Stimulated activated naive CD8-positive, alpha-beta T cell treated with anti-CD3 and anti-CD28 coated beads, Interleukin-15, amount 100 ng/mL, for 72 hours (primary cell): Measurements from ENCODE around the gene ALK.

Experiments
- ATAC-seq: fragments of 150-1000 bp; cut with Tn5 transposase; 2 replicates; pipeline ENCODE4 v1.10.0; 2021; ENCODE audit warnings: mild to moderate bottlenecking, moderate library complexity
- DNase-seq, 2 donors: peaks; one replicate each; pipeline ENCODE4 v3.0.0; 2021 to 2022
- H3K27ac Mint-ChIP-seq, 2 donors: one replicate each; pipeline ENCODE4 v1.8.0; 2022; ENCODE audit warnings: mild to moderate bottlenecking in 2 of 2, mixed read lengths in 2 of 2, moderate library complexity in 2 of 2
- H3K27me3 Mint-ChIP-seq: one replicate; pipeline ENCODE4 v1.8.0; 2022; ENCODE audit warnings: mixed read lengths
- H3K4me1 Mint-ChIP-seq: one replicate; pipeline ENCODE4 v1.8.0; 2022; ENCODE audit warnings: mild to moderate bottlenecking, mixed read lengths
- H3K4me3 Mint-ChIP-seq, 2 donors: one replicate each; pipeline ENCODE4 v1.8.0; 2022; ENCODE audit warnings: mild to moderate bottlenecking in 2 of 2, mixed read lengths in 2 of 2, moderate library complexity in 1 of 2
- H3K9me3 Mint-ChIP-seq, 2 donors: one replicate each; pipeline ENCODE4 v1.8.0; 2022; ENCODE audit warnings: mixed read lengths in 2 of 2

Gene ALK

DNA sequence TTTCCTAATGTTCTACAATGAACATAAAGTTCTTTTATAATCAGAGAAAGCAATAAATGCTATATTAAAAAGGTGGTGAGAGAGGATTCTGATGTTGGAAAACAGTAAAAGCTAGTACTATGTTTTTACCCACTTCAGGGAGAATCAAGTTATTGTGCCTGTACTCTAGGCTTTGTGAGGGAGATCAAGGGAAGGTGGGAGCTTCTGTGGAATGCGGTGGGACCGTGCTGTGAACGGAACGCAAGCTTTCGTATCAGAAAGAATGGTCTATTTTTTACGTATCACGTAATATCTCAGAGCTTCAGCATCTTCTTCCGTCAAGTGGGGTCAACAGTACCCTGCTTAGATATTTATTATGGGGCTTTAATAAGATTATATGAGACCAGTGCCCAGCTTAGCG lies 613.0 kb downstream of the ALK start:
- no peak overlapping the region for H3K4me3 Mint-ChIP-seq
- H3K4me1 Mint-ChIP-seq, result peaks cover 10% of the 10 kb centered on the region
- H3K27me3 Mint-ChIP-seq, result peaks cover 68% of the 10 kb centered on the region
- H3K27ac Mint-ChIP-seq, result no peak overlapping the region
- no peaks in the 10 kb centered on the region for H3K9me3 Mint-ChIP-seq
- DNase-seq (no peak), ATAC-seq (no peak)

DNA sequence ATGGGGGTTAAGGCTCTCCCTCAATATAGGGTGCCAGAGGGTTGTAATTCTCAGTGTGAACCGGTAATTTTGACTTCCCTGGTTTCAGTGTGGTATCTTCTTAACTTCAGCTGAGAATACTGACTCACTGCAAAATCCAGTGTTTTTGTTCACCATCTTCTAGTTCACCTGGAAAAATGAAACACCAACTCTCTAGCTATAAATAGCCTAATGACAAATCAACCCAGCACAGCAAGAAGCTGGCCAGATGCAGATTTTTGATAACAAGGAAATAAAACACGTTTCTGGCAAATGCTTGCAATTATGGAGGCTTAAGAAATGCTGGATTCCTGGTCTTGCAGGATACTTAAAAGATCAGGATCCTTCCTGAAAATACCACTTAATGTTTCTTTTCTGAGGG lies 613.9 kb downstream of the ALK start:
- ATAC-seq, result no peak
- H3K27ac Mint-ChIP-seq, result no peak overlapping the region
- no peak for DNase-seq
- peaks cover 8% of the 10 kb centered on the region for H3K4me1 Mint-ChIP-seq
- H3K9me3 Mint-ChIP-seq, result no peaks in the 10 kb centered on the region
- H3K27me3 Mint-ChIP-seq, result peaks cover 68% of the 10 kb centered on the region
- H3K4me3 Mint-ChIP-seq, result no peak overlapping the region

DNA sequence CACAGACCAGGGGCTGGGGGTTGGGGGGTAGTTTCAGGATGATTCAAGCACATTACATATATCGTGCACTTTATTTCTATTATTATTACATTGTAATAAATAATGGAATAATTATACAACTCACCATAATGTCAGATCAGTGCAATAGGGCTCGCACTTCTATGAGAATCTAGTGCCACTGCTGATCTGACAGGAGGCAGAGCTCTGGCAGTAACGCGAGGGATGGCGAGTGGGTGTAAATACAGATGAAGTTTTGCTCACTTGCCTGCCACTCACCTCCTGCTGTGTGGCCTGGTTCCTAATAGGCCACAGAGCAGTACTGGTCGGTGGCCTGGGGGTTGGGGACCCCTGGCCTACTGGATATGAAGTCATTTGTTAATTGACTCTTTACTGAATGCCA lies 615.6 kb downstream of the ALK start:
- Mint-ChIP-seq H3K27me3 (peaks cover 58% of the 10 kb centered on the region), H3K4me1 (no peaks in the 10 kb centered on the region), H3K27ac (no peak overlapping the region), H3K4me3 (no peak overlapping the region), H3K9me3 (no peaks in the 10 kb centered on the region)
- no peak for DNase-seq
- ATAC-seq, result no peak

DNA sequence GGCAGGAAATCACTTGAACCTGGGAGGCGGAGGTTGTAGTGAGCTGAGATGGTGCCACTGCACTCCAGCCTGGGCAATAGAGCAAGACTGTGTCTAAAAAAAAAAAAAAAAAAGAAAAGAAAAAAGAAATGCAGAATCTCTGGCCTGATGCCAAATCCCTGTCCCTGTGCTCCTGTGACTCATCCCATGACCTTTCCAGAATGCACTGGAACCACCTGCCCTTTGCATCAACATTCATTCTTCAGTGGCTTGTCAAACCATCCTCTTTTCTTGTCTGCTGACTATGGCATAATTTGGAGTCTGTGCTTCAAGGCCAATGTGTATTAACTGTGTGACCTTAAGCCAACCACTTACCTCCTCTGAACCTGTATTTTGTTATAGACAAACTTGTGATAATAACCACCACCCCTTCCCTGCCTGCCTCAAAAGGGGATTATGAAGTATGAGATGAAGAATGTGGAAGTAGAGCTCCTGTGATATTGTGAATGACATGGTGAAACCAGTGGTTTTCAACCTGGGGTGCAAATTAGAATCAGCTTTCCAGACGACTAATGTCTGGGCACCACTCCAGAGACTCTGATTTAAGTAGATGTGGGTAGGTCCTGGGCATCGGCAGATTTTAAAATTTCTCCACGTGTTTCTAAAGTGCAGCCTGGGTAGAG lies 616.9 kb downstream of the ALK start:
- no peak overlapping the region for H3K4me3 Mint-ChIP-seq
- ATAC-seq (no peak), DNase-seq (no peak)
- H3K27me3 Mint-ChIP-seq, result peaks cover 58% of the 10 kb centered on the region
- peak overlapping the region in 1 of 2 donors; percentile 48 for H3K27ac Mint-ChIP-seq
- no peaks in the 10 kb centered on the region for H3K9me3 Mint-ChIP-seq
- no peaks in the 10 kb centered on the region for H3K4me1 Mint-ChIP-seq

DNA sequence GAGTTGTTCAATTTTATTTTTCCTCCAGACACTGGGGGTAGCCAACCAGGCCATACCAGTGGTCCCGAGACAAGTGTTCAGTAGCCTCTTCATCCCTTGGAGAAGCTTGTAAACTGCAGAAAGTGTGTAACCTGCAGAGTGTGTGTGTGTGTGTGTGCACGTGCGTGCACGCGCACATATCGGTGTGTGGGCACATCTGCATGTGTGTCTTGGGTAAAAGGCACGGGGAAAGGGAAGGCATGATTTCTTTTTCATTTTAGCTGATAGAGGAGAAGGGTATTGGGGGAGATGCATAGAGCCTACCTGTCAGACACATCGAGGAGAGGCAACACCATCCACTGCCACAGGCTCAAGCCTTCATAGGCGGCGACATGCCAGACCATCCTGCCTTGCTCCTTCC lies 624.8 kb downstream of the ALK start:
- Mint-ChIP-seq H3K4me1 (no peaks in the 10 kb centered on the region), H3K27ac (no peak overlapping the region), H3K4me3 (no peak overlapping the region), H3K9me3 (no peaks in the 10 kb centered on the region), H3K27me3 (peaks cover 45% of the 10 kb centered on the region)
- ATAC-seq, result no peak
- DNase-seq, result no peak

DNA sequence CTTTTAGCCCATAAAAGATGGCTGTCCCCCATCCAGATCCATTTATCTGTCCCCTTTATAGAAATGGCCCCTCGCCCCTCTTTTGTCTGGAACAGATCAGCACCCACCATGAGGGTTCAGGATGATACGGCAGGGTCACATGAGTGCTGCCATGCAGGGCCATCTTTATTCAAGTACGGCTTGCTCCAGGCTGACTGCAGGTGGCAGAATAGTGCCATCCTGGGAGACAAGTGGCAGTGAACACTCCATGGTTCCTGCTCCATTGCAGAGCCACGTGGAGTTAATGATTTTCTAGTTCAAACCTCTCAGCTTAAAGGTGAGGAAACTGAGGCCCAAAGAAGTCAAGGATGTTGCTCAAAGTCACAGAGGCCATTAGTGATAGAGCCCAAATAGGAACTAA lies 625.5 kb downstream of the ALK start:
- H3K27me3 Mint-ChIP-seq, result peaks cover 47% of the 10 kb centered on the region
- no peak for DNase-seq

DNA sequence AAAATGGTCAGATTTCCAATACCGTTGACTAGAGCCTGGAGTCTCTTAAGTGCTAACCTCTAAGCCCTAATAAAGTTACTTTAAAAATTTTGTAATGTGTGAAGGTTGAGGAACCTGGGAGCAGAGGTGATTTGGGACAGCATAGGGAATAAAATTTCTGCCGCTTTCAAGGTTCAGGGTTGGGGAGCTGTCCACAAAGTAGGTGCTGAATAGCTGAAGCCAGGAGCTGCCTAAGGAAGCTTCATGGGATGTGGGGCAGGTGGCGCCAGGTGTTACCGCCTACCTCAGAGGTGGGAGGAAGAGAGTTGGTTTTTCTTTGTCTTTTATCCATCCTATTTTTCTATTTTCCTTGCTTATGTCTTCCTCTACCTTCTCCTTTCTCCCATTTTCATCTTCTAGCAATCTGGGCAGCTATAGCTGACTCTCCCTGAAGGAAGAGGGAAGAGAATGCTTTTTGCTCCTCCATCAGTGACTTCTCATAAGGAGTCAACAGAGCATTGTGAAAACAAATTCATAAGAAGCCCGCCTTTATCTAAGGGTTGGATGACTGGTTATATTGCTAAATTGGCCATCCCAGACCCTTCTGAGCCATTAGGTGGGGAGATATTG lies 627.5 kb downstream of the ALK start:
- H3K4me3 Mint-ChIP-seq, result no peak overlapping the region
- H3K27me3 Mint-ChIP-seq, result peaks cover 49% of the 10 kb centered on the region
- no peak overlapping the region for H3K27ac Mint-ChIP-seq
- DNase-seq (no peak), ATAC-seq (no peak)
- H3K4me1 Mint-ChIP-seq, result no peaks in the 10 kb centered on the region
- H3K9me3 Mint-ChIP-seq, result no peaks in the 10 kb centered on the region

More for the DNA sequence above, 625.5 kb downstream of the ALK start:
- no peaks in the 10 kb centered on the region for H3K9me3 Mint-ChIP-seq
- ATAC-seq, result no peak
- no peak overlapping the region for H3K4me3 Mint-ChIP-seq
- no peak overlapping the region for H3K27ac Mint-ChIP-seq
- no peaks in the 10 kb centered on the region for H3K4me1 Mint-ChIP-seq

DNA sequence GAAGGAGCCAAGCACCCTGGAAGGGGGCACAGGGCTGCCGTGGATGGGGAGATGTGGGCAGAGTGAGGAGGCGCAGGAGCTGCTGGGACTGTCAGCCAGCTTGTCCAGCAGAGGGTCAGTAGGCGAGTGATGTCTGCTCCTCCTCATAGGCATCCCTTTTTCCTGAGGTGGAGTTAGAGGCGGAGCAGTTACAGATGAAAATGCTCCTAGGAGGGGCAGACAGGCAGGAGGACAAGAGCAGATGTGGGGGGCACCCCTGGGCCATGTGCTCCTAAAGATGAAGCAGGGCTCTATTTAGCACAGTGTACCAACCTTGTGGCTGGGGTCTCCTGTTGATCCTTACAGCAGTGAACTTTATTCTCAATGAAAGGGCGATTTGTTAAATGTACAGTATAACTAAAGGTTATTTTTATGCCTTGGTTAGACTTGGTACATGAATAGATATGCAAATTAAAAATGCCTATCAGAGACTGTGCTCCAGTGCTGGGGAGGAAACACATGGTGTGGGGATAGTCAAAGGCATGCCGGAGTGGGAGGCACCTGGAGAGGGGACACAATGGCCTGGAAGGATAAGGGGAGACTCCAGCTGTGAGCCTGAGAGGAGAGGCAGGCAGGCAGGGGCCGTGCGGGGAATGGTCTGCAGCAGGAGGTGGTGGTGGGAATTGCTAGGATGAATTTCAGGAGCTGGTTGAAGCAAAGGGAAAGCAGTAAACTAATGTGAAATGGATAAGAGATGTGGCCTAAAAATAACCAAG lies 630.9 kb downstream of the ALK start:
- H3K27me3 Mint-ChIP-seq, result peaks cover 45% of the 10 kb centered on the region
- H3K9me3 Mint-ChIP-seq, result no peaks in the 10 kb centered on the region
- H3K4me3 Mint-ChIP-seq, result no peak overlapping the region
- ATAC-seq, result no peak
- no peak for DNase-seq
- H3K4me1 Mint-ChIP-seq, result no peaks in the 10 kb centered on the region
- H3K27ac Mint-ChIP-seq, result no peak overlapping the region

DNA sequence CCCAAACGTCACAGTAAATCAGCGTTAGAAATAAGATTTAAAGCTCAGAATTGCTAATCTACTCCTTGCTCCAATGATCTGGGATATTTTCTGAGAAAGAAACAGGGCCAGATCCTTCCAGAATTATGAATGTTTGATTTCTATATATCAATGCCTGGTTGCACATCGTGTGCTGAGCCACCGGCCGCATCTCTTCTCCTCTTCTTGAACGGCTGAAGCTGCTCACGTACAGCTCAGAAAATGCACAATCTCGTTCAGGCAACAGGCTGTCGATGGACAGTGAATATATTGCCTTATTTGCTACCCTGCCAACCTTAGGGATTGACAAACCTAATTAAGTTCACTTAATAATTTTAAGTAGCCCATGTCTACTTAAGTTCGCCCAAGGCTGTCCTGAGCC lies 636.7 kb downstream of the ALK start:
- DNase-seq (no peak), ATAC-seq (no peak)
- Mint-ChIP-seq H3K4me1 (no peaks in the 10 kb centered on the region), H3K27ac (no peak overlapping the region), H3K27me3 (peaks cover 18% of the 10 kb centered on the region), H3K9me3 (peaks cover 0 to 8% of the 10 kb centered on the region in 2 donors), H3K4me3 (no peak overlapping the region)

DNA sequence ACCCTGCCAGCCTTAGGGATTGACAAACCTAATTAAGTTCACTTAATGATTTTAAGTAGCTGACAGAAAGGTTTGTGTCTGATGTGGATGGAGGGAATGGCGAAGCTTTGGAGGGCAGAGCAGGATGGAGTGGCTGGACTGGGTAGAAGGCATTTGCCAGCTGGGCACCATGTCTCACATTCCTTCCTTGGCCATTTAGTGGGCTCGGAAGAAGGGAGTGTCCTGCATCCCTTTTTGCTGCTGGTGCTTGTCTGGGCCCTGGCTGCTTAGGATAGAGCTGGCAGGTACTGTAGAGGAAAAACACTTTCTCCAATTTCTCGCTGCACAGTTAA lies 639.5 kb downstream of the ALK start:
- ATAC-seq (no peak), DNase-seq (no peak)
- peaks cover 0 to 8% of the 10 kb centered on the region in 2 donors for H3K9me3 Mint-ChIP-seq
- H3K4me1 Mint-ChIP-seq, result no peaks in the 10 kb centered on the region
- no peak overlapping the region for H3K4me3 Mint-ChIP-seq
- H3K27me3 Mint-ChIP-seq, result peaks cover 26% of the 10 kb centered on the region
- H3K27ac Mint-ChIP-seq, result no peak overlapping the region

DNA sequence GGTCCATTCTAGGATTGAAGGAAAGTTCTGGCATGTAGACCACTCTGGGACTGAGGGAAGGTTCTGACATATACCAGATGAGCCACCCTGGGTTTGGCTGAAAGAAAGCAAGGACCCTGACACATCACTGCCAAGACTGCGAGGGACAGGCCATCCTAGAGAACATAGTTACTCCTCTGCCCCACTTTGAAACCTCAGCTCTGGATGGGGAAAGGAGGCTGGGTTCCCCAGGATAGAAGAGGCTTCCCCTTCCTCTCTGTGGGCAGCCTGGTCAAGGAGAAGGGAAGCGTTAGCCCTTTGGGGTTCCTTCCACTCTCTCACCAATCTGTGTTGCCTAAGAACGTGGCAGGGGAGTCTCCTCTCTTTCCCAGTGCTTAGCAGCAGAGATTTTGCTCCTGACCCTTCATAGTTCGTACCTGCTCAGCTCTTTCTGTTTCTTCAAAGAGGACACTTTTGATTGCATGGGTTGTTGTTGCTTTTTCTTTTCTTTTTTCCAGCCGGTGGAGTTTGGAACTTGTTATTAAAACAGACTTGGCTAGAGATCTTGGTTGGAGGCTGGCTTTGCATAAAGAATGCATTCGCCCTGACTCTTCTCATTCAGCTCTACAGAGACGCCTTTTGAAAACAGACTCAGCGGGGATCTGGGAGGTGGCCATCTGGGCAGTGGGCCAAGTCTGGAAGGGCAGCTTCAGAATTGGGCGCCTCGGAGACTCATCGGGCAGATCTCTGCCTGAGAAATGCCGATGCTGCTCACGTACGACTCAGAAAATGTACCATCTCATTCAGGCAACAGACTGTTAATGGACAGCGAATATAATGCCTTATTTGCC lies 640.1 kb downstream of the ALK start:
- Mint-ChIP-seq H3K9me3 (peaks cover 0 to 8% of the 10 kb centered on the region in 2 donors), H3K4me3 (no peak overlapping the region), H3K27me3 (peaks cover 26% of the 10 kb centered on the region), H3K27ac (no peak overlapping the region), H3K4me1 (no peaks in the 10 kb centered on the region)
- no peak for ATAC-seq
- DNase-seq, result no peak

DNA sequence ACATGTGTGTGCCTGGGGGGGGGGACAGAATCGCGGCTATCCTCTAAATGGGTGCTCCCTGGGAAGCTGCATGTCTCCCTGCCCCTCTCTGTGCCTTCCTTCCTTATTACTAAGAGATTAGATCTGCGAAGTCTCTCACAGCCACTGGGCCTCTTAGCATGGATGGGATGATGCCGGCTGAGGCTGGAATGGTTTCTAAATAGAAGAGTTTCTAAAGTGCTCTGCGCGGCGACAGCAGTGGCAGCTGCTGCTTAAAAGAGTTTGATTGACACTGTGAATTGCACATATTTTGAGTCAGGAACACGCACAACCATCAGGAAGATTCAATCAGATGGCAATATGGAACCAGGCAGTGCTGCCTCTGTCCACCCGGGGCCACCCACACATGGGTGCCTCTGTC lies 642.4 kb downstream of the ALK start:
- peaks cover 33% of the 10 kb centered on the region for H3K27me3 Mint-ChIP-seq
- H3K4me3 Mint-ChIP-seq, result no peak overlapping the region
- DNase-seq (no peak), ATAC-seq (no peak)
- H3K27ac Mint-ChIP-seq, result peak overlapping the region in 1 of 2 donors; percentile 19
- H3K4me1 Mint-ChIP-seq, result no peaks in the 10 kb centered on the region
- peaks cover 0 to 8% of the 10 kb centered on the region in 2 donors for H3K9me3 Mint-ChIP-seq

DNA sequence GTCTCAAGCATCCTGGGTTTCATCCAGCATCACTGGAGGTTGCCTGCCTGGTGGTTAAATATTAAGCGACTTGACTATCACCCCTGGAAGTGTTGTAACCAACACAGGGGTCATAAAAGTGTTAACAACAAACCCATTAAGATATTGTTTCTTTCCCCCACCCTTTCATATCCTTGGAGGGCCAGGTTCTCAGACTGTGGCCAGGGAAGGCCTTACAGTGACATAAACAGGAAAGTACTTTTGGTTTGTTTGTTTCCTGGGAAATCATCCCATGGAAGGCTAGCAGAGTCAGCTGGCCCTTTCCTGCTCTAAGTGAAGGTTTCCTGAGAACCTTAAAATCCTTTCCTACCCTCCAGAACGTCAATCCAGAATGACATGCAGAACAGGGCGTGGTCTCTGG lies 645.2 kb downstream of the ALK start:
- no peak overlapping the region for H3K27ac Mint-ChIP-seq

DNA sequence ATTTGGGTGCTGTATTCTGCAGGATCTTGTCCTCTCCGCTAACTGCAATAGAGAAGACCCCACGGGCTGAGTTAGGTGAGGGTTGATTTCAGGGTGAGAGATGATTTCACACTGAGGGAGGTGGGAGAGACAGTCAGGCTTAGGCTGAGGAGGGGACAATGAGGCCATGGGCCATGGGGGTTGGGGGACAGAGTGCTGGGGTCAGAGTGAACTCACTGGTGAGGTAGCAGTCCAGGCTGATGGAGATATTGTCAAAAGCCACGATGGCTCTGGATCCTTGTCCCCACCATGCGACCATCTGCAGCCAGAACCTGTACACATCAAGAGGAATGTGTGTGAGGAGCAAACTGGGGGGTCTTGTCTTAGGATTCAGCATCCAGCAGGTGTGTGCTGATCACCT lies 646.2 kb downstream of the ALK start:
- Mint-ChIP-seq H3K9me3 (peaks cover 0 to 4% of the 10 kb centered on the region in 2 donors), H3K27me3 (peaks cover 44% of the 10 kb centered on the region), H3K4me1 (no peaks in the 10 kb centered on the region), H3K4me3 (no peak overlapping the region), H3K27ac (no peak overlapping the region)
- DNase-seq, result no peak
- ATAC-seq, result no peak

More for the DNA sequence above, 645.2 kb downstream of the ALK start:
- DNase-seq (no peak), ATAC-seq (no peak)
- Mint-ChIP-seq H3K4me3 (no peak overlapping the region), H3K9me3 (peaks cover 0 to 8% of the 10 kb centered on the region in 2 donors), H3K4me1 (no peaks in the 10 kb centered on the region), H3K27me3 (peaks cover 48% of the 10 kb centered on the region)

DNA sequence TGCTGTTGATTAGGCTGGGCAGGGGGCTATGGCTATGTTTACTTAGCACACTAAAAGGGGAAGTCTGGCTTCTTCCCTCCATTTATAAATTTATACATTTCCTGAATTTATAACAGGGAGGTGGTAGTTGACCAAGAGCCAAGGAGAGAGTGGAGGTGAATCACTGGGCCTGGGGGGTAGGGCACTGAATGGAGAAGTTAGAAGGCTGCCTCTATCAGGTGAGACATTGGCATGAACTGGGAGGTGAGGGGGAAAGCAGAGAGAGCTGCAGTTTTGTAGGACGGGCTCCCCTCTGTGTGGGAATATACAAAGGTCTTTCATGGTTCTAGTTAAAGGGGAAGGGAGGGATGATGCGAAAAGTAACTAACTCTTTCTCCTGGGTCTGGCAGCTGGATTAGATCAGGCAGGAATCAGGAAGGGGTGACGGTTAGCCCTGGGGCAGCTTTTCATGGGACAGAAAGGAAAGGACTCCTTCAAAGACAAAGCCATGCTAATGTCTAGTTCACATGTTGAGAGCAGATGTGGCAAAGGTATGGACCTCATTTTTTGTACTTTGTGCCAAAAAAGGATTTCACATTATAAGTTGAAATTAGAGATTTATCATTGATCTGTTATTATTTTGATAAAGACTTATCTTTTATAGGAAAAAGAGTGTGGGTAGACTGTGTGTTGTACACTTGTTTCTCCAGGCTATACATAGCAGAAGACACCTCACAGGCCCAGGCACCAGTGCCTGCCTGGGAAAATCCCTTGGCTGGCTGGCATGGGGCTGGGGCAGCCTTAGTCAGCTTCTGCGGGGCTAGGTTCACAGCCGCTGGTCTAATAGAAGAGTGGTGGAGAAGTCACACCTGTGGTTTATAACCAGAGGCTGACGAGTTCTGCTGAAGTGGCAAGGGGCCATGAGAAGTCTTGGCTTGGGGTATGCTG lies 647.4 kb downstream of the ALK start:
- ATAC-seq, result no peak
- DNase-seq, result no peak
- Mint-ChIP-seq H3K9me3 (no peaks in the 10 kb centered on the region), H3K4me3 (no peak overlapping the region), H3K4me1 (no peaks in the 10 kb centered on the region), H3K27me3 (peaks cover 40% of the 10 kb centered on the region), H3K27ac (peak overlapping the region in 1 of 2 donors; percentile 49)
